GM21381 (cell line): ENCODE data around the gene CENPW.

Source experiments
- ATAC-seq: cut with Tn5 transposase; IDR thresholded peaks from one replicate; pipeline ENCODE4 v1.9.1; 2021; ENCODE audit warnings: mild to moderate bottlenecking, moderate library complexity; ENCODE audit not compliant: unreplicated experiment

The CENPW gene

GRCh38 chr6:126372626-126373025 lies 32.7 kb downstream of the CENPW start:
- ATAC-seq, result no peak

GRCh38 chr6:126373344-126373743 lies 33.4 kb downstream of the CENPW start:
- no peak for ATAC-seq

DNA sequence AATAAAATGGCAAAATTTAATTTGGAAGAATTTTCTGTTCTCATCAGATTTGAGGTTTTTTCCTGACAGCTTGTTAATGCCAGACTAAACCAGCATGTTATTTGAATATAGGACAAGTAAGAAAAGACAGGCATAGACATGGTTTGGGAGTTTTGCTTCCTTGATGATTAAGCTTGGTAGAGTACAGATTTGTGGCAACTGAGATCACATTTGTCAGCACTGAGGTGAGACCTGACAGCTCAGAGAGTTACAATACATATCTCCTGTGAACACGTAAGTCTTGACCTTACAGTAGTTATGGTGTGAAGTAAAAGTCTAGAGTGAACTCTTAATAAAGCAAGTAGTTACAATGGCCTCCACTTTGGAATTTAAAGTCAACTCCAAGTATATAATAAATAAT lies 34.5 kb downstream of the CENPW start:
- no peak for ATAC-seq

GRCh38 chr6:126376682-126377081 lies 36.8 kb downstream of the CENPW start:
- no peak for ATAC-seq

GRCh38 chr6:126377594-126378153 lies 37.8 kb downstream of the CENPW start:
- no peak for ATAC-seq

- no peak for ATAC-seq
Measured at GRCh38 chr6:126380072-126380583, 40.2 kb downstream of the CENPW start.

DNA sequence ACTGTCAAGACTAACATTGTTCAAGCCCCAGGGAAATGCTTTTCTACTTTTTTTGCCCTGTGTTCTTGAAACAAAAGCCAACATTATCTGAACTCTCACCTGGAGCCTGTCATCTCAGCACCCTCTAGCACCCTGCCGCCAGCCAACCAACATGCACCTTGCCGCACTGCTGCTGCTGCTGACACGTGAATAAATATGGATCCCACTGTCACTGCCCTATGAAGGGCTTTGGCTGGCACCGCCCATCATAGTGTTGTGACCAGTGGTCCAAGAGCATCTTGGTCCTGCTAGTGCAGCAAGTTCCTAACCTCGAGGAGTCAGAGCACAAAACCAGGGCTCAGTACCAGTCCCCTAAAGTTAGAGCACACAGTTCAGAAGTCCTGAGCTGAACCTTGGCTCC lies 41.6 kb downstream of the CENPW start:
- ATAC-seq, result no peak

DNA sequence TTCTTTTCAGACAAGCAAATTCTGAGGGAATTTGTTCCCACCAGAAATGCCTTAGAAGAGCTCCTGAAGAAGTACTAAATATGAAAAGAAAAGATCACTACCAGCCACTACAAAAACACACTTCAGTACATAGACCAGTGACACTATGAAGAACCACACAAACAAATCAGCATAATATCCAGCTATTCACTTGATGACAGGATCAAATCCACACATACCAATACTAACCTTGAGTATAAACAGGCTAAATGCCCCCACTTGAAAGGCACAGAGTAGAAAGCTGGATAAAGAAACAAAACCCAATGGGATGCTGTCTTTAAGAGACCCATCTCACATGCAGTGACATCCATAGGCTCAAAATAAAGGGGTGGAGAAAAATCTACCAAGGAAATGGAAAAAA lies 43.3 kb downstream of the CENPW start:
- ATAC-seq, result no peak

- ATAC-seq, result no peak
Measured at GRCh38 chr6:126385536-126385935, 45.6 kb downstream of the CENPW start.

GRCh38 chr6:126388104-126388598 lies 48.2 kb downstream of the CENPW start:
- no peak for ATAC-seq

- no peak for ATAC-seq
Measured at GRCh38 chr6:126396131-126396530, 56.2 kb downstream of the CENPW start.
